GM12801 (cell line): ENCODE results near the gene NECAP2.

Source experiments
- TF ChIP-seq, protein P1 (sequence below): IDR thresholded peaks from one replicate; pipeline ENCODE4 v1.5.1; 2011; ENCODE audit warnings: control low read depth; ENCODE audit not compliant: insufficient read length; ENCODE audit errors: extremely low read depth

The NECAP2 gene

GRCh38 chr1:16450863-16451481, 10.4 kb downstream of the NECAP2 start:
- TF ChIP-seq, protein P1, sequence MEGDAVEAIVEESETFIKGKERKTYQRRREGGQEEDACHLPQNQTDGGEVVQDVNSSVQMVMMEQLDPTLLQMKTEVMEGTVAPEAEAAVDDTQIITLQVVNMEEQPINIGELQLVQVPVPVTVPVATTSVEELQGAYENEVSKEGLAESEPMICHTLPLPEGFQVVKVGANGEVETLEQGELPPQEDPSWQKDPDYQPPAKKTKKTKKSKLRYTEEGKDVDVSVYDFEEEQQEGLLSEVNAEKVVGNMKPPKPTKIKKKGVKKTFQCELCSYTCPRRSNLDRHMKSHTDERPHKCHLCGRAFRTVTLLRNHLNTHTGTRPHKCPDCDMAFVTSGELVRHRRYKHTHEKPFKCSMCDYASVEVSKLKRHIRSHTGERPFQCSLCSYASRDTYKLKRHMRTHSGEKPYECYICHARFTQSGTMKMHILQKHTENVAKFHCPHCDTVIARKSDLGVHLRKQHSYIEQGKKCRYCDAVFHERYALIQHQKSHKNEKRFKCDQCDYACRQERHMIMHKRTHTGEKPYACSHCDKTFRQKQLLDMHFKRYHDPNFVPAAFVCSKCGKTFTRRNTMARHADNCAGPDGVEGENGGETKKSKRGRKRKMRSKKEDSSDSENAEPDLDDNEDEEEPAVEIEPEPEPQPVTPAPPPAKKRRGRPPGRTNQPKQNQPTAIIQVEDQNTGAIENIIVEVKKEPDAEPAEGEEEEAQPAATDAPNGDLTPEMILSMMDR, result no peak

DNA sequence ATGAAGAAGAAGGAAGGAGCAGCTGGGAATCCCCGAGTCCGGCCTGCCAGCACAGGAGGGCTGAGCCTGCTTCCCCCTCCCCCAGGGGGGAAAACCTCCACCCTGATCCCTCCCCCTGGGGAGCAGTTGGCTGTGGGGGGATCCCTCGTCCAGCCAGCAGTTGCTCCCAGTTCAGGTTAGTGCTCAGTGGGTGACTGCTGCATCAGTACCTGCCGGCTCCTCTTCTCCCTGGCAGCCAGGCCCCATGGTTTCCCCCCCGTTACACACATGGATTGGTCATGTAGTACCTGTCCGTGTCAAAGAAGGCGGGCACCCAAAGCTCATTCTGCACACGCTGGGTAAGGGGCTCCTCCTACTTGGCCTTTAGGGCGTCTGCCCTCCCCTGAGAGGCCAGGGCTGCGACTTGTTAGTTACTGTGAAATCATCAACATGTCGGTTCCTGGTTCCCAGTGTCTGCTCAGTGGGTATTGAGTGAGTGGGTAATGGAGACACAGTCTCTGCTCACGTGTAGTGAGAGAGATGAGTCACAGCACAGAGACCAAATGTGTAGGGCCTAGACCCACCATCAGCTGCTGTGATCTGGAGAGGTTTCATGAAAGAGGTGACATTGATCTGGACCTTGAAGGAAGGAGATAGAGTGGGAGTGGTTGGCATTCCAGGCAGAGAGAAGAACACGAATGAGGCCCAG, 11.5 kb downstream of the NECAP2 start:
- TF ChIP-seq, protein P1, result no peak

DNA sequence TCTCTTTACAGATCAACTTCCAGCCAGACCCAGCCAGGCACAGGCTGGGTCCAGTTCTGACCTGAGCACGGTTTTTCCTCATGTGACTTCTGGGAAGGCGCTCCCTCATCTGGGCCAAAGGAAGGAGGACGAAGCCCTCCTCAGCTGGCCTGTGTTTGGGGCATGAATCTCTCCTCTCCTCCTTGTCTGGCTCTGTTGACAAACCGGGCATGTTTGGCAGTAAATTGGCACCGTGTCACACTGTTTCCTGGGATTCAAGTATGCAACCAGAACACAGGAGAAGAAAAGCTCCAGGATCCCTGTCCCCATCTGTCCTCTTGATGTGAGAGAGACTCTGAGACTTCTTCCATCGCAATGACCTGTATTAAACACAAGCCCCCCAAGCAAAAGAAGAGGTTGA, 18.3 kb downstream of the NECAP2 start:
- TF ChIP-seq, protein P1, result no peak

DNA sequence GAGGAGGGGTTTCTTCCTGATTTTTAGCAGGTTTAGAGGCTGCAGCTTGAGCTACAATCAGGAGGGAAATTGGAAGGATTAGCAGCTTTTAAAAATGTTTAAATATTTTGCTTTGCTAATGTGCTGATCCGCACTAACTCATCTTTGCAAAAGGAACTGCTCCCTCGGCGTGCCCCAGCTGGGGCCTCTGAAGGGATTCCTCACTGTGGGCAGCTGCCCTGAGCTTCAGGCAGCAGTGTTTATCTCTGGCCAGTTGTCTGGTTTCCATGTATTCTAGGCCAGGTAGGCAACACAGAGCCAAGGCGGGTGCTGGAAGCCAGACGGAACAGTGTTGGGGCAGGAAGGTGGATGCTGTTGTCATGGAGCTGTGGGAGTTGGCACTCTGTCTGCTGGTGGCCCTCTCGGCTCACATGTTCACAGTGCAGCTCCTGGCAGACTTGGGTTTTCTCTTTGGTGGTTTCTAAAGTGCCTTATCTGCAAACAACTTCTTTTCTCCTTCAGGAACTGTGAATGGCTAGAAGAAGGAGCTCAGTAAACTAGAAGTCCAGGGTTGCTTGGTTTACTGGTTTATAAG, 18.9 kb downstream of the NECAP2 start:
- TF ChIP-seq, protein P1, result no peak

- TF ChIP-seq, protein P1, result no peak
Measured at GRCh38 chr1:16461681-16462080, 21.2 kb downstream of the NECAP2 start.

- TF ChIP-seq, protein P1, result no peak
Measured at GRCh38 chr1:16462773-16463330, 22.3 kb downstream of the NECAP2 start.

- TF ChIP-seq, protein P1, result no peak
Measured at GRCh38 chr1:16464917-16465625, 24.5 kb downstream of the NECAP2 start.
